ENCODE results near the gene NUAK1. TPM values are rescaled to one million over a fixed set of nuclear protein-coding genes. Genes with fewer than 3 reads are reported as not detected.

NUAK1 gene
- total RNA-seq, 1 donor from 2014 or later, result 7.6 TPM

GRCh38 chr12:106046301-106046846, 92.4 kb downstream of the NUAK1 start:
- Histone ChIP-seq H3K36me3 (ENCODE audit: control insufficient read depth, insufficient read depth, low read length) (no peaks in the 10 kb centered on the region), H3K4me3 (ENCODE audit: low read depth, low read length) (no peak overlapping the region), H3K27me3 (ENCODE audit: control insufficient read depth, insufficient read depth, low read length) (no peaks in the 10 kb centered on the region)
- DNase-seq (ENCODE audit: low read depth) (no peak), FAIRE-seq (no peak)
- no peak for TF ChIP-seq CTCF (IDR thresholded peaks at IDR 0.05; ENCODE audit: insufficient read depth, low read length, severe bottlenecking)

GRCh38 chr12:106045251-106045674, 93.5 kb downstream of the NUAK1 start:
- no peak for TF ChIP-seq CTCF (IDR thresholded peaks at IDR 0.05; ENCODE audit: insufficient read depth, low read length, severe bottlenecking)
- FAIRE-seq (no peak), DNase-seq (ENCODE audit: low read depth) (no peak)
- H3K4me3 ChIP-seq (ENCODE audit: low read depth, low read length), result no peak overlapping the region
- no peaks in the 10 kb centered on the region for H3K27me3 ChIP-seq (ENCODE audit: control insufficient read depth, insufficient read depth, low read length)
- H3K36me3 ChIP-seq (ENCODE audit: control insufficient read depth, insufficient read depth, low read length), result no peaks in the 10 kb centered on the region

DNA sequence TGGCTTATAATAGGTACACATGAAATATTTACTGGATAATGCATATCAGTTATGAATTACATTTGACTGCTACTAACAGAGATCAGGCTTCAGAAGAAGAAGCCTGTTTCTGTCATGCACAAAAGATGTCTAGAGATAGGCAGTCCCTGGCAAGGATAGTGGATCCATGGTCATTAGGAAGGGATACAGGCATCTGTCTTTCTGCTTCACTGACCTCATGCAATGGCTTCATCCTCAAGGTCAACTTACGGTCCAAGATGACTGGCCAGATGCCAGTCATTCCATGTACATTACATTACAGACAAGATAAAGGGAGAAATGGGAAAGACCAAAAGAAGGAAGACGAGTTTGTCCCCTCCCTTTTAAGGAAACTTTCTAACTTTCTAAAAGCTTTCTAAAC, 94.0 kb downstream of the NUAK1 start:
- no peaks in the 10 kb centered on the region for H3K36me3 ChIP-seq (ENCODE audit: control insufficient read depth, insufficient read depth, low read length)
- FAIRE-seq (no peak), DNase-seq (ENCODE audit: low read depth) (no peak)
- TF ChIP-seq CTCF (IDR thresholded peaks at IDR 0.05; ENCODE audit: insufficient read depth, low read length, severe bottlenecking), result no peak
- no peak overlapping the region for H3K4me3 ChIP-seq (ENCODE audit: low read depth, low read length)
- H3K27me3 ChIP-seq (ENCODE audit: control insufficient read depth, insufficient read depth, low read length), result no peaks in the 10 kb centered on the region

DNA sequence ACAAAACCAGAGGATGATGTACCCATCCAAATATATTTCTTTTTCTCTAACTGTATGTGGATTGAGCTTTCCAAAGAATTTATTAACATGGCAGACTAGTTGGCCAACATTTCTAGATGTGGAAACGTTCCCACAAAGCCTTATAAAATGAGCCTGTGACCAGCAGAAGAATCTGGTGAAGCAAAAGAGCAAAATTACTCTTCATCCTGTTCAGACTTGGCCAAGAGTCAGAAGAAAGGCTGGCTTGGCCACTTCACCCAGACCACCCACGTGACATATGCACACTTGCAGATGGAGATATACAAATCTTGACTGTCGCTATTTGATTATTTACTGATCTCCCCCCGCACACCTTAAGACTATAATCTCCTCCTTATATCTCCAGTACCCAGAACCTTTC, 96.7 kb downstream of the NUAK1 start:
- Histone ChIP-seq H3K4me3 (ENCODE audit: low read depth, low read length) (no peak overlapping the region), H3K36me3 (ENCODE audit: control insufficient read depth, insufficient read depth, low read length) (no peaks in the 10 kb centered on the region), H3K27me3 (ENCODE audit: control insufficient read depth, insufficient read depth, low read length) (no peaks in the 10 kb centered on the region)
- FAIRE-seq (no peak), DNase-seq (ENCODE audit: low read depth) (no peak)
- TF ChIP-seq CTCF (IDR thresholded peaks at IDR 0.05; ENCODE audit: insufficient read depth, low read length, severe bottlenecking), result no peak

DNA sequence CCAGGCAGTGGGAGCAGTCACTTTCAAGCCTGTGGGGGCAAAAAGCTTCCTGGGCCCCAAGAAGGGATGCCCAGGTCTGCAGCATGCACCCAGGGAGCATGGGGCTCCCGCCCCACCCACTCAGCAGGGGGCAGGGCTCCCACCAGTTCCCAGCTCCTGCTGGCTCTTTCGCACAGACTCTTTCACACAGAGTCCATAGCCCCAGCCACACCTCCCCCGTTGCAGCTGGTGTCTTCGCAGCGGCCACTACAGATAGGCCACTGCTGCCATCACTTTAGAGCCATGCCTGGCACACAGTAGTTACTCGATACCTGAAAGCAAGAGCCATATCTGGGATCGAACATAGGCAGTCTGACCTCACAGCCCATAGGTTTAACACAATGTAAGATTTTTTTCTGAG, 98.2 kb downstream of the NUAK1 start:
- no peak for DNase-seq (ENCODE audit: low read depth)
- no peak for FAIRE-seq
- Histone ChIP-seq H3K27me3 (ENCODE audit: control insufficient read depth, insufficient read depth, low read length) (no peaks in the 10 kb centered on the region), H3K4me3 (ENCODE audit: low read depth, low read length) (no peak overlapping the region), H3K36me3 (ENCODE audit: control insufficient read depth, insufficient read depth, low read length) (no peaks in the 10 kb centered on the region)
- no peak for TF ChIP-seq CTCF (IDR thresholded peaks at IDR 0.05; ENCODE audit: insufficient read depth, low read length, severe bottlenecking)

Data from bronchial epithelial cell (primary cell).